H9 (cell line): ENCODE results near the gene SGO1. TPM values are rescaled to one million over a fixed set of nuclear protein-coding genes. Genes with fewer than 3 reads are reported as not detected.

Source experiments
- DNase-seq: peaks from one replicate; pipeline ENCODE4 v3.0.0-alpha.2; 2017
- H2AFZ ChIP-seq: one replicate; pipeline ENCODE4 v1.6.1; 2013; ENCODE audit warnings: mild to moderate bottlenecking, low read length, control low read depth, moderate library complexity
- H2AK5ac ChIP-seq: 2 replicates; pipeline ENCODE4 v1.6.1; 2013; ENCODE audit warnings: low read length, control low read depth, mixed read lengths; ENCODE audit not compliant: insufficient read length
- H2BK120ac ChIP-seq: one replicate; pipeline ENCODE4 v1.6.1; 2013; ENCODE audit warnings: low read depth, mild to moderate bottlenecking, low read length, control low read depth, inconsistent platforms; ENCODE audit not compliant: poor library complexity, severe bottlenecking
- H2BK12ac ChIP-seq: 2 replicates; pipeline ENCODE4 v1.6.1; 2013; ENCODE audit warnings: low read length, control low read depth, mixed read lengths, low read depth; ENCODE audit not compliant: insufficient read length
- H2BK15ac ChIP-seq: 2 replicates; pipeline ENCODE4 v1.6.1; 2013; ENCODE audit warnings: low read depth, low read length, control low read depth
- H2BK20ac ChIP-seq: one replicate; pipeline ENCODE4 v1.6.1; 2013; ENCODE audit warnings: low read depth, mild to moderate bottlenecking, low read length, control low read depth, inconsistent platforms; ENCODE audit not compliant: poor library complexity, severe bottlenecking
- H2BK5ac ChIP-seq: 2 replicates; pipeline ENCODE4 v1.6.1; 2013; ENCODE audit warnings: low read length, control low read depth, mixed read lengths; ENCODE audit not compliant: insufficient read length
- H3K14ac ChIP-seq: 2 replicates; pipeline ENCODE4 v1.6.1; 2013; ENCODE audit warnings: low read length, control low read depth; ENCODE audit not compliant: insufficient read depth
- H3K18ac ChIP-seq: 2 replicates; pipeline ENCODE4 v1.6.1; 2013; ENCODE audit warnings: low read depth, mild to moderate bottlenecking, mixed read lengths, low read length, control low read depth; ENCODE audit not compliant: insufficient read length
- H3K23ac ChIP-seq: 2 replicates; pipeline ENCODE4 v1.6.1; 2013; ENCODE audit warnings: low read length, control low read depth, mixed read lengths, low read depth; ENCODE audit not compliant: insufficient read length
- H3K23me2 ChIP-seq: 2 replicates; pipeline ENCODE4 v1.6.1; 2013; ENCODE audit warnings: low read depth, mild to moderate bottlenecking, mixed read lengths, low read length, control low read depth; ENCODE audit not compliant: insufficient read length, poor library complexity, severe bottlenecking
- H3K27ac ChIP-seq: 2 replicates; pipeline ENCODE4 v1.5.1; 2013; ENCODE audit warnings: low read length, control low read depth, mixed read lengths, low read depth; ENCODE audit not compliant: insufficient read length
- H3K27me3 ChIP-seq: 2 replicates; pipeline ENCODE4 v1.6.1; 2013; ENCODE audit warnings: low read length, control low read depth, inconsistent platforms; ENCODE audit not compliant: insufficient read depth
- H3K4ac ChIP-seq: 2 replicates; pipeline ENCODE4 v1.6.1; 2013; ENCODE audit warnings: low read depth, mild to moderate bottlenecking, control low read depth, inconsistent platforms, low read length, moderate library complexity
- H3K4me1 ChIP-seq: 2 replicates; pipeline ENCODE4 v1.6.1; 2013; ENCODE audit warnings: low read length, control low read depth, inconsistent platforms; ENCODE audit not compliant: insufficient read depth
- H3K4me2 ChIP-seq: 2 replicates; pipeline ENCODE4 v1.6.1; 2013; ENCODE audit warnings: low read length, control low read depth, mixed read lengths; ENCODE audit not compliant: insufficient read length, insufficient read depth
- H3K56ac ChIP-seq: 2 replicates; pipeline ENCODE4 v1.6.1; 2013; ENCODE audit warnings: low read depth, mild to moderate bottlenecking, mixed read lengths, low read length, control low read depth; ENCODE audit not compliant: insufficient read length
- H3K79me1 ChIP-seq: 2 replicates; pipeline ENCODE4 v1.6.1; 2013; ENCODE audit warnings: low read depth, mild to moderate bottlenecking, moderate library complexity, low read length, control low read depth, inconsistent platforms; ENCODE audit not compliant: insufficient read depth, poor library complexity, severe bottlenecking
- H3K79me2 ChIP-seq: 2 replicates; pipeline ENCODE4 v1.6.1; 2013; ENCODE audit warnings: low read length, control low read depth, inconsistent platforms; ENCODE audit not compliant: insufficient read depth
- H3K9ac ChIP-seq: 2 replicates; pipeline ENCODE4 v1.6.1; 2013; ENCODE audit warnings: low read length, control low read depth, mixed read lengths; ENCODE audit not compliant: insufficient read length; ENCODE audit errors: extremely low read depth
- H3K9me3 ChIP-seq: one replicate; pipeline ENCODE4 v1.6.1; 2013; ENCODE audit warnings: low read depth, low read length, inconsistent platforms; ENCODE audit not compliant: control insufficient read depth
- H3T11ph ChIP-seq: one replicate; pipeline ENCODE4 v1.6.1; 2013; ENCODE audit warnings: mild to moderate bottlenecking, low read length, control low read depth, inconsistent platforms
- H4K20me1 ChIP-seq: one replicate; pipeline ENCODE4 v1.6.1; 2013; ENCODE audit not compliant: control insufficient read depth, insufficient read length, insufficient read depth
- H4K5ac ChIP-seq: 2 replicates; pipeline ENCODE4 v1.6.1; 2013; ENCODE audit warnings: low read depth, mild to moderate bottlenecking, mixed read lengths, low read length, control low read depth; ENCODE audit not compliant: insufficient read length
- H4K8ac ChIP-seq: replicated peaks from 2 replicates; pipeline ENCODE4 v1.6.1; 2013; ENCODE audit warnings: low read length, control low read depth, mixed read lengths, low read depth; ENCODE audit not compliant: insufficient read length
- H4K91ac ChIP-seq: 2 replicates; pipeline ENCODE4 v1.6.1; 2013; ENCODE audit warnings: low read depth, mild to moderate bottlenecking, moderate library complexity, mixed read lengths, low read length, control low read depth; ENCODE audit not compliant: insufficient read length
- H3K27ac Mint-ChIP-seq, 3 experiments: 2 replicates in 2 of 3; 3 replicates in 1 of 3; pipeline ENCODE4 v1.8.0; 2020 to 2021; ENCODE audit warnings: mixed read lengths in 3 of 3, mild to moderate bottlenecking in 1 of 3, moderate library complexity in 1 of 3
- H3K27me3 Mint-ChIP-seq: 2 replicates; pipeline ENCODE4 v1.8.0; 2021; ENCODE audit warnings: low read depth, mild to moderate bottlenecking, moderate library complexity, mixed read lengths
- H3K36me3 Mint-ChIP-seq, 3 experiments: 2 replicates in 2 of 3; 3 replicates in 1 of 3; pipeline ENCODE4 v1.8.0; 2020 to 2021; ENCODE audit warnings: low read depth in 3 of 3, mixed read lengths in 3 of 3; ENCODE audit not compliant: insufficient read depth in 1 of 3
- H3K4me1 Mint-ChIP-seq, 2 experiments: 2 replicates each; pipeline ENCODE4 v1.8.0; 2020; ENCODE audit warnings: mixed read lengths in 2 of 2
- H3K4me3 Mint-ChIP-seq, 2 experiments: 2 replicates in 1 of 2; 3 replicates in 1 of 2; pipeline ENCODE4 v1.8.0; 2020 to 2021; ENCODE audit warnings: mild to moderate bottlenecking in 2 of 2, mixed read lengths in 2 of 2, moderate library complexity in 1 of 2
- H3K9me3 Mint-ChIP-seq, 2 experiments: 2 replicates in 1 of 2; 3 replicates in 1 of 2; pipeline ENCODE4 v1.8.0; 2020; ENCODE audit warnings: mild to moderate bottlenecking in 2 of 2, mixed read lengths in 2 of 2, moderate library complexity in 1 of 2
- CTCF ChIP-seq: fragments of 200-600 bp; sonication (generic); conservative IDR thresholded peaks from 3 replicates; pipeline ENCODE4 v1.8.0; 2021; ENCODE audit warnings: antibody characterized with exemption, mild to moderate bottlenecking
- WGBS: extraction: QIAGEN DNeasy Blood & Tissue Kit; methylation state at CpG from one replicate; pipeline ENCODE4 v1.1.7; 2013; ENCODE audit warnings: missing lambda C conversion rate, low lambda C conversion rate, mixed read lengths; ENCODE audit not compliant: insufficient read length; ENCODE audit errors: extremely low coverage; 5-methylcytosine and 5-hydroxymethylcytosine counted together
- total RNA-seq: library from RNA; stranded (reverse); gene quantifications from 2 replicates; pipeline ENCODE4 v1.2.1, GENCODE V29; 2021

Gene SGO1
- total RNA-seq, 1 experiment from 2014 or later = 30.7 TPM

- H3K23ac ChIP-seq = no peak overlapping the region
- H3K79me1 ChIP-seq = no peaks in the 10 kb centered on the region
- no peaks in the 10 kb centered on the region for H3K23me2 ChIP-seq
- H2AK5ac ChIP-seq = no peak overlapping the region
- H3K27ac ChIP-seq = no peak overlapping the region
- no peak overlapping the region for H3K9ac ChIP-seq
- no peak for DNase-seq
- H3K18ac ChIP-seq = no peak overlapping the region
- H4K20me1 ChIP-seq = no peaks in the 10 kb centered on the region
- H3K79me2 ChIP-seq = no peaks in the 10 kb centered on the region
- no peak overlapping the region for H3K27ac Mint-ChIP-seq
- H4K8ac ChIP-seq = no peak overlapping the region
- no peak for TF ChIP-seq CTCF
- no peaks in the 10 kb centered on the region for H3K4me1 ChIP-seq
- H4K91ac ChIP-seq = no peak overlapping the region
- H3K56ac ChIP-seq = no peak overlapping the region
- no peak overlapping the region for H3K4me2 ChIP-seq
- H3K36me3 Mint-ChIP-seq = no peaks in the 10 kb centered on the region
- H3K9me3 ChIP-seq = no peaks in the 10 kb centered on the region
- H2AFZ ChIP-seq = no peak overlapping the region
- no peak overlapping the region for H3K14ac ChIP-seq
- no peak overlapping the region for H2BK20ac ChIP-seq
- no peak overlapping the region for H2BK120ac ChIP-seq
- no peaks in the 10 kb centered on the region for H3K27me3 Mint-ChIP-seq
- no peak overlapping the region for H2BK12ac ChIP-seq
- H3K4me1 Mint-ChIP-seq = peaks cover 3 to 11% of the 10 kb centered on the region in 2 experiments
- H3K27me3 ChIP-seq = no peaks in the 10 kb centered on the region
- H3K4ac ChIP-seq = no peak overlapping the region
- WGBS = no CpG with 5 or more reads among the region's 1 CpG
- no peak overlapping the region for H2BK15ac ChIP-seq
- no peak overlapping the region for H3T11ph ChIP-seq
- H3K4me3 Mint-ChIP-seq = no peak overlapping the region
- H3K9me3 Mint-ChIP-seq = no peaks in the 10 kb centered on the region; a peak in 1 of 5 replicates
- no peak overlapping the region for H4K5ac ChIP-seq
- no peak overlapping the region for H2BK5ac ChIP-seq
These were observed 49.8 kb downstream of the SGO1 start for GRCh38 chr3:20136231-20136630.
